Germinal center (tissue), 1 donor: ENCODE measurements around the gene FGF4.
"Not testable (repeated sequence)": the region's sequence is repeated elsewhere in the genome, so short reads cannot be mapped to it uniquely, and the experiment has no call there.

Experiments
- DNase-seq: peaks from one replicate; pipeline ENCODE4 v3.0.0; 2012; ENCODE audit warnings: mixed read lengths, low spot score

Gene FGF4

GRCh38 chr11:69773626-69774353, 1.4 kb downstream of the FGF4 start:
- no peak for DNase-seq

- DNase-seq, result no peak
These were observed 3.7 kb downstream of the FGF4 start for GRCh38 chr11:69771466-69771865.

- no peak for DNase-seq
These were observed 4.6 kb downstream of the FGF4 start for GRCh38 chr11:69770540-69770939.

- DNase-seq, result no peak
These were observed 9.6 kb downstream of the FGF4 start for GRCh38 chr11:69765498-69765995.

GRCh38 chr11:69764918-69765317, 10.2 kb downstream of the FGF4 start:
- not testable (repeated sequence) for DNase-seq

GRCh38 chr11:69760319-69760718, 14.8 kb downstream of the FGF4 start:
- no peak for DNase-seq

GRCh38 chr11:69752890-69753289, 22.3 kb downstream of the FGF4 start:
- no peak for DNase-seq

- DNase-seq, result no peak
These were observed 24.1 kb downstream of the FGF4 start for GRCh38 chr11:69750875-69751597.

GRCh38 chr11:69750108-69750850, 24.9 kb downstream of the FGF4 start:
- DNase-seq, result no peak

- DNase-seq, result no peak
These were observed 26.5 kb downstream of the FGF4 start for GRCh38 chr11:69748637-69749036.

- DNase-seq, result no peak
These were observed 28.1 kb downstream of the FGF4 start for GRCh38 chr11:69746752-69747742.

- no peak for DNase-seq
These were observed 29.0 kb downstream of the FGF4 start for GRCh38 chr11:69746140-69746539.

GRCh38 chr11:69745201-69745600, 29.9 kb downstream of the FGF4 start:
- DNase-seq, result no peak

- DNase-seq, result no peak
These were observed 30.7 kb downstream of the FGF4 start for GRCh38 chr11:69744435-69744834.

- no peak for DNase-seq
These were observed 40.3 kb downstream of the FGF4 start for GRCh38 chr11:69734841-69735240.

GRCh38 chr11:69734367-69734766, 40.8 kb downstream of the FGF4 start:
- DNase-seq, result no peak

GRCh38 chr11:69732910-69733309, 42.2 kb downstream of the FGF4 start:
- no peak for DNase-seq

- DNase-seq, result no peak
These were observed 44.0 kb downstream of the FGF4 start for GRCh38 chr11:69731110-69731509.

- no peak for DNase-seq
These were observed 44.6 kb downstream of the FGF4 start for GRCh38 chr11:69730500-69730899.

- DNase-seq, result no peak
These were observed 45.9 kb downstream of the FGF4 start for GRCh38 chr11:69729252-69729651.

GRCh38 chr11:69727266-69727665, 47.9 kb downstream of the FGF4 start:
- DNase-seq, result no peak

- DNase-seq, result no peak
These were observed 48.7 kb downstream of the FGF4 start for GRCh38 chr11:69726481-69726880.
